Stimulated activated CD4-positive, alpha-beta T cell treated with anti-CD3 and anti-CD28 coated beads, Interleukin-4, amount 100 ng/mL, for 24 hours (primary cell): ENCODE measurements around the gene FAM200A.
"Not testable (repeated sequence)": the region's sequence is repeated elsewhere in the genome, so short reads cannot be mapped to it uniquely, and the experiment has no call there.

Experiments
- DNase-seq: peaks from one replicate; pipeline ENCODE4 v3.0.0-alpha.2; 2020

FAM200A gene

DNA sequence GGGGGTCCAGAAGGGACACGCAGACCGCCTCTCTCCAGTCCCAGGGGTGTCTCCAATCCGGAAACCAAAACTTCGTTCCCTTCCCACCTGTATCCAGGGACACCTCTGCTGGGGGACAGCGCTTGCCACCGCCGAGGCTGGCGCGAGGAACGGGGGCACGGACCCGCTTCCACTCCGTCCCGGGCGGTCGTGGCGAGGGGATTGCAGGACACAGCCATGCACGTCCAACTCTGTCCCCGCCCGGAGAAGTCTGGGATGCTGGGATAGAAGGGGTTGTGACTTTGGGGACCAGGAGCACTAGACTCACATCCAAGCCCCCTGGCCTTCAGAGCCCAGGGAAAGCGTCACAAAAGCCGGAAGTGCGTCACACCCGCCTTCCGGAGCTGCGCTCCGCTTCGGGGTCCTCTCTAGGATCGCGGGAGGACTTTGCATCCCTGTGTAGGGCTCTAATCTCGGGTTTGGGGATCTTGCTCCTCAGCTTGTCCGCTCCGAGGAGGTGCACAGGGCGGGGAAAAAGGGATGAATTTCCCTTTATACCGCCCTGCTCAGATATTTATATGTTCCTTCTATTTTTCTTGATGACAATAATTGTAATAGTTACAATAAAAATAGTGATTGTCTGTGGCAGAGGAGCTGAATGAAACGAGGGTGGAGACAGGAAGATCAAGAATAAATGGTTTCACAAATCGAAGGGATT is at the start of gene FAM200A:
TSS of gene FAM200A (minus strand) at position 348 of the 697 bp plus-strand sequence. CDS start 3,707 bp downstream, outside the sequence.
- peak; percentile 85 for DNase-seq

GRCh38 chr7:99599836-99600235 is 47.9 kb upstream of the FAM200A start:
- DNase-seq, result no peak

- no peak for DNase-seq
Measured at GRCh38 chr7:99597762-99598501, 46.0 kb upstream of the FAM200A start, which contains the start of gene TMEM225B. TSS of gene TMEM225B (plus strand) at chr7:99598267. CDS start at chr7:99604389, 6,122 bp downstream.

- no peak for DNase-seq
Measured at GRCh38 chr7:99596408-99596955, 44.6 kb upstream of the FAM200A start.

DNA sequence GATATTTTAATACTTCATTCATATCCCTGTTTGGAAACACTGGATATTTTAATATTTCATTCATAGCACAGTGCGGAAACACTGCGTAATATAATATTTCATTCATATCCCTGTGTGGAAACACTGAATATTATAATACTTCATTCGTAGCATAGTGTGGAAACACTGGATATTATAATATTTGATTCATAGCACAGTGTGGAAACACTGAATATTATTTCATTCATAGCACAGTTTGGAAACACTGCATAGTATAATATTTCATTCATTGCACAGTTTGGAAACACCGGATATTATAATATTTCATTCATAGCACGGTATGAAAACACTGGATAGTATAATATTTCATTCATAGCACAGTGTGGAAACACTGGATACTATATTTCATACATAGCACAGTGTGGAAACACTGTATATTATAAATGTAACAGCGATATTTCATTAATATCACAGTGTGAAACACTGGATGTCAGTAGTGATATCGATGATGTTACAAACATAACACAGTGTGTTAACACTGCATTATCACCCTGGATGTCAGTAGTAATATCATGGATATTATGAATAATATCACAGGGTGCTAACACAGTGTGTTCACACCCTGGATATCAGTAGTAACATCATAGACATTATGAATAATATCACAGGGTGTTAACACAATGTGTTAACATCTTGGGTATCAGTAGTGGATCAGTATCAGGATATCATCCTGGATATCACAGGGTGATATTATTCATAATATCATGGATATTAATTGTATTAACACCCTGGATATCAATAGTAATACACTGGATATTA is 43.2 kb upstream of the FAM200A start:
- no peak for DNase-seq

DNA sequence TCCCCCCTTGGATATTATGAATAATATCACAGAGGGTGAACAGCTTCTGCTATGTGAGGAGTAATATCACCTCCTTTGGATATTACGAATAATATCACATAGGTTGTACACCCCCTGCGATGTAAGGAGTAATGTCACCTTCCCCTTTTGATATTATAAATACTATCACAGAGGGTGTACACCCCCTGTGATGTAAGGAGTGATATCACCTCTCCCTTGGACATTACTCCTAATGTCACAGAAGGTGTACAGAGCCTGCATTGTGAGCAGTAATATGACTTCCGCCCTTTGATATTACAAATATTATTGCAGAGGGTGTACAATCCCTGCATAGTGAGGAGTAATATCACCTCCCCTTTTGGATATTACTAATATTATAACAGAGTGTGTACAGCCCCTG is 37.0 kb upstream of the FAM200A start:
- no peak for DNase-seq

GRCh38 chr7:99580778-99581332 is 28.9 kb upstream of the FAM200A start:
- DNase-seq, result not testable (repeated sequence)

DNA sequence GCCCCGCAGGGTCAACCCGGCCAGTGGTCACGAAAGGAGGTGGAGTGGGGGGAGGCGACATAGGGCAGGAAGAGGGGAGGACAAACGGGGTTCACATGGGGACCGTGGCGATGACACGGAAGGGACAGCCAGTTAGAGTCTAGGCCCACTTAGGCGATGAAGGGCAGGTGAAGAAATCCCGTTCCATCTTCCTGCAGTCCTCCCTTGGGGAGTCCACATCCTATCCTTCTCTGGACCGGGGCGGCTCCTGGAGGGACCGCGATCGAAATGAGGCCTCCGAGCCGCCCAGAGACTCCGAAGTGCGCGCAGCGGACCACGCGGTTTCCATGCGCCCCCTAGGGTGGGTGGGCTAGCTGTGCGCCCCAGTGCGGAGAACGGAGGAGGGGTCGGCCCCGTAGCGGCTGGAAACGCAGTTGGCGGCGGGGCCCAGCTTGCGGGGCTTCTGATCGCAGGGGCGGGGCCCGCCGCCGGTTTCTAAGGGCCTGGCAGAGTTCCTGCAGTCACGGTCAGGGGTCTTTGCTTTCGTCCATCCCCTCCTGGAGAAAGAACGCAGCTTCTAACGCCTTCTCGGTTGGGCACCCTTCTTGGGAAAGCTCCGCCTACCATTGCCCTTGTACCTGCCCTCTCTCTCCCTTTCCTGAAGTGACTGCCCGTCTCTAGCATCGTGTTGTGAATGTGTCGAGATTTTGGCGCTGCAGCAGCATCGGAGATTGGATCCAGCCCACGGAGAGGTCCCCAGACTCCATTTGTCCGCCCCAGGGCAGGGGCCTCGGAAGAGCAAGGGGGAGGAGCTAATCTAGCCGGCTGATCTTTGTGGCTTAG is 28.3 kb upstream of the FAM200A start:
- DNase-seq, result peak; percentile 59

- no peak for DNase-seq
Measured at GRCh38 chr7:99579281-99579955, 27.5 kb upstream of the FAM200A start.

DNA sequence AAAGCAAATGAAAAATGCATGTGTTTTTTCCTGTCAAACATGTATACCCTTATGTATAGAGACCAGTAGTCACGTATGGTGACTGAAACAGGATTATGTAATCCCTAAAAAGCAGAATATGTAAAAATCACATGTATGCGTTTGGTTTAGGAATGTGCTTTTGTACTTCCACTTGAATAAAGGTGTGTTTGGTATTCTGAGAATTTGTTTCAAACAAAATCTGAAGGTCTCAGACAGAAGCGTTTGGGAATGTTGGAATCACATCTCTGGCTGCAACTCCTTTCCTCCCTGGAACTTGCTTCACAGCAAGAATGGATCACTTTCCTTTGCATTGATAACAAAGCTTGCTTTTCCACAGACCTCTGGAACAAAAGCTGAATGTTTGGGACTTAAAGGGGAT is 24.3 kb upstream of the FAM200A start:
- no peak for DNase-seq

GRCh38 chr7:99573257-99573656 is 21.3 kb upstream of the FAM200A start:
- no peak for DNase-seq

GRCh38 chr7:99571768-99572167 is 19.9 kb upstream of the FAM200A start:
- DNase-seq, result no peak

- DNase-seq, result not testable (repeated sequence)
Measured at GRCh38 chr7:99568770-99569169, 16.9 kb upstream of the FAM200A start.

DNA sequence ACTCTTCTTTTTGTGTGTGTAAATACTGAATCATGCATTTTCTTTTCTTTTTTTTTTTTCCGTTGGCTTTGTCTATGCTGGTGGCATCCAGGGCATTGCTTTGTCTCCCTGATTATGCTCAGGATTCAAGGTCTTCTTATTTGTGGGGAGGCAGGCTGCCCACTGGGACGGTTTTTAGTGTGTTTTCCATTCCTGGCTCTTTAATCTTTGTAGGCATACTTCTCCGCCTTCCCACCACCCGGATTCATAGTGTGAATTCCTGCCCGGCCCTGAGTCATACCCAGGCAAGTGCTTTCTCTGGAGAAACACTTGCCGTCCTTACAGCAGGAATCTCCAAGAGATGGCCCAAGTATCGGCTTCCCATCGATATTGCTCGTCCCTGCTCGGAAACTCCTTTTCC is 11.7 kb upstream of the FAM200A start:
- DNase-seq, result no peak

DNA sequence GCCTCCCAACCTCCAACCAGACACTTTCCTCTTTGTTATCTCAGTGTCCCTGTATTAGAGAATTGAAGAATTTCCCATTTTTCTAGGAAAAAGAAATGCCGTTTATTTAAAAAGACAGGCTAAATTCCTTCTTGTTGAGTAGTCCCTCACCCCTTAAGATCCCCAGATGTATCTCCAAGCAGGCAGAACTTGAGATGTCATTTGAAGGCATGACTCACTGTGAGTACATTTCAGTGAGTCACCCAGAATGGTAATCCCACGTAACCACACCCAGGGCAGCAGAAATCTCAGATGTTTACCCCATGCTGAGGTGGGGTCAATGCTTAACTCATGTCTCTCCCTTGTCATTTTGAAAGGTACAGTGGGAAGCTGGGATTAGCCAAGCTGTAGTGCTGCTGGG is 10.9 kb upstream of the FAM200A start:
- peak; percentile 64 for DNase-seq

DNA sequence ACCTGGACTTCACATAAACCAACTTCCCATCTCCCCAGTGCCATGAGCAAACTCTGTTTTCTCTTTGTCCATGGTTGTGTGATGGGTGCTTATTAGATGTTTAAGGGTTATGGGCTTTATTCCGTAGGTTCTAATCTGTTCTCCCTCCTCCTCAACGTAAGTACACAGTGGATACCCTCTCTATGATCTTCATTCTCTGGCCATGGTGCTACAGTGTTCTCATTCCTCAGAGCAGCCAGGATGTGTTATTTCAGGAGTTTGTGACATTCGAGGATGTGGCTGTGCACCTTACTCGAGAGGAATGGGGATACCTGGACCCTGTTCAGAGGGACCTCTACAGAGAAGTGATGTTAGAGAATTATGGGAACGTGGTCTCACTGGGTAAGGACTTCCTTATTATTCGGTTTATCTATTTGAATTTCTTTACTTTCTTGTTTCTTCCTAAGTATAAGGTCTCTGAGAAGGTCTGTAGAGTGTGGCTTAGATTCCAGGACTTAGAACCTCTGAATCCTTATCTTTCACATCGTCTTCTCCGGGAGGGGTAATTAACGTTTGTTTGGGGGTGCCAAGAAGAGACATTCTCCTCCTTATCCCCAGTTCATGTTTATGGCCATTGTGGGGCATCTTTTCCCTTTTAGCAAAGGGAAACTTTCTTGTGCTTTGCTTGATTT is 10.3 kb upstream of the FAM200A start:
- DNase-seq, result no peak

GRCh38 chr7:99561737-99562051 is 9.8 kb upstream of the FAM200A start:
- no peak for DNase-seq

- DNase-seq, result no peak
Measured at GRCh38 chr7:99560834-99561736, 9.2 kb upstream of the FAM200A start.

DNA sequence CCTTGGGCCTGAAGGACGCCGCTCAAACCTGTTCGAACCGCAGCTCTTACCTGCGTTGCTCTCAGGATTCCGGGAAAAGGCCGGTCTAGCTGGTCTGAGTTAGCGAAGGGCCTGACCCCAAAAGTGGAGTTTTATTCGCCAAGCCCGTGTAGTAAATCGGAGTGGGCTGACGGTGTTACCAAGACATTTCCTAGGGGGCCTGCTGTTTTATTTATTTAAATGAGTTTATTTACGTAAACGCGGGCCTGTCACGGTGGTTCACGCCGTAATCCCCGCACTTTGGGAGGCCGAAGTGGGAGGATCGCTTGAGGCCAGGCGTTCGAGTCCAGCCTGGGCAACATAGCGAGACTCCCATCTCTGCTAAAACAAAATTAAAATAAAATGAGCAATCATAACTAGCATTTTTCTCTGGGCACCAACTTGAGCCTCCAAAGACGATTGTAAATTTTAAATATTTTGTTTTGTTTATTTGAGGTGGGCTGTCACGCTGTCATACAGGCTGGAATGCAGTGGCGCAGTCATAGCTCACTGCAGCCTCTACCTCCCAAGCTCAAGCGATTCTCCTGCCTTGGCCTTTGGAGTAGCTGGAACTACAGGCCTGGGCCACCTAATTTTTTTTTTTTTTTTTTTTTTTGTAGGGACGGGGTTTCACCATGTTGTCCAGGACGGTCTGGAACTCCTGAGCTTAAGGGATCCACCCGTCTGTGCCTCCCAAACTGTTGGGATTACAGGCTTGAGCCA is 7.4 kb upstream of the FAM200A start:
- DNase-seq, result no peak
